H9 (cell line): ENCODE measurements around the gene RAB1B. TPM values are rescaled to one million over a fixed set of nuclear protein-coding genes. Genes with fewer than 3 reads are reported as not detected.

Source experiments
- DNase-seq: peaks from one replicate; pipeline ENCODE4 v3.0.0-alpha.2; 2017
- H2AFZ ChIP-seq: one replicate; pipeline ENCODE4 v1.6.1; 2013; ENCODE audit warnings: mild to moderate bottlenecking, low read length, control low read depth, moderate library complexity
- H2AK5ac ChIP-seq: 2 replicates; pipeline ENCODE4 v1.6.1; 2013; ENCODE audit warnings: low read length, control low read depth, mixed read lengths; ENCODE audit not compliant: insufficient read length
- H2BK120ac ChIP-seq: one replicate; pipeline ENCODE4 v1.6.1; 2013; ENCODE audit warnings: low read depth, mild to moderate bottlenecking, low read length, control low read depth, inconsistent platforms; ENCODE audit not compliant: poor library complexity, severe bottlenecking
- H2BK12ac ChIP-seq: 2 replicates; pipeline ENCODE4 v1.6.1; 2013; ENCODE audit warnings: low read length, control low read depth, mixed read lengths, low read depth; ENCODE audit not compliant: insufficient read length
- H2BK15ac ChIP-seq: 2 replicates; pipeline ENCODE4 v1.6.1; 2013; ENCODE audit warnings: low read depth, low read length, control low read depth
- H2BK20ac ChIP-seq: one replicate; pipeline ENCODE4 v1.6.1; 2013; ENCODE audit warnings: low read depth, mild to moderate bottlenecking, low read length, control low read depth, inconsistent platforms; ENCODE audit not compliant: poor library complexity, severe bottlenecking
- H2BK5ac ChIP-seq: 2 replicates; pipeline ENCODE4 v1.6.1; 2013; ENCODE audit warnings: low read length, control low read depth, mixed read lengths; ENCODE audit not compliant: insufficient read length
- H3K14ac ChIP-seq: 2 replicates; pipeline ENCODE4 v1.6.1; 2013; ENCODE audit warnings: low read length, control low read depth; ENCODE audit not compliant: insufficient read depth
- H3K18ac ChIP-seq: 2 replicates; pipeline ENCODE4 v1.6.1; 2013; ENCODE audit warnings: low read depth, mild to moderate bottlenecking, mixed read lengths, low read length, control low read depth; ENCODE audit not compliant: insufficient read length
- H3K23ac ChIP-seq: 2 replicates; pipeline ENCODE4 v1.6.1; 2013; ENCODE audit warnings: low read length, control low read depth, mixed read lengths, low read depth; ENCODE audit not compliant: insufficient read length
- H3K23me2 ChIP-seq: 2 replicates; pipeline ENCODE4 v1.6.1; 2013; ENCODE audit warnings: low read depth, mild to moderate bottlenecking, mixed read lengths, low read length, control low read depth; ENCODE audit not compliant: insufficient read length, poor library complexity, severe bottlenecking
- H3K27ac ChIP-seq: 2 replicates; pipeline ENCODE4 v1.5.1; 2013; ENCODE audit warnings: low read length, control low read depth, mixed read lengths, low read depth; ENCODE audit not compliant: insufficient read length
- H3K27me3 ChIP-seq: 2 replicates; pipeline ENCODE4 v1.6.1; 2013; ENCODE audit warnings: low read length, control low read depth, inconsistent platforms; ENCODE audit not compliant: insufficient read depth
- H3K4ac ChIP-seq: 2 replicates; pipeline ENCODE4 v1.6.1; 2013; ENCODE audit warnings: low read depth, mild to moderate bottlenecking, control low read depth, inconsistent platforms, low read length, moderate library complexity
- H3K4me1 ChIP-seq: 2 replicates; pipeline ENCODE4 v1.6.1; 2013; ENCODE audit warnings: low read length, control low read depth, inconsistent platforms; ENCODE audit not compliant: insufficient read depth
- H3K4me2 ChIP-seq: 2 replicates; pipeline ENCODE4 v1.6.1; 2013; ENCODE audit warnings: low read length, control low read depth, mixed read lengths; ENCODE audit not compliant: insufficient read length, insufficient read depth
- H3K56ac ChIP-seq: 2 replicates; pipeline ENCODE4 v1.6.1; 2013; ENCODE audit warnings: low read depth, mild to moderate bottlenecking, mixed read lengths, low read length, control low read depth; ENCODE audit not compliant: insufficient read length
- H3K79me1 ChIP-seq: 2 replicates; pipeline ENCODE4 v1.6.1; 2013; ENCODE audit warnings: low read depth, mild to moderate bottlenecking, moderate library complexity, low read length, control low read depth, inconsistent platforms; ENCODE audit not compliant: insufficient read depth, poor library complexity, severe bottlenecking
- H3K79me2 ChIP-seq: 2 replicates; pipeline ENCODE4 v1.6.1; 2013; ENCODE audit warnings: low read length, control low read depth, inconsistent platforms; ENCODE audit not compliant: insufficient read depth
- H3K9ac ChIP-seq: 2 replicates; pipeline ENCODE4 v1.6.1; 2013; ENCODE audit warnings: low read length, control low read depth, mixed read lengths; ENCODE audit not compliant: insufficient read length; ENCODE audit errors: extremely low read depth
- H3K9me3 ChIP-seq: one replicate; pipeline ENCODE4 v1.6.1; 2013; ENCODE audit warnings: low read depth, low read length, inconsistent platforms; ENCODE audit not compliant: control insufficient read depth
- H3T11ph ChIP-seq: one replicate; pipeline ENCODE4 v1.6.1; 2013; ENCODE audit warnings: mild to moderate bottlenecking, low read length, control low read depth, inconsistent platforms
- H4K20me1 ChIP-seq: one replicate; pipeline ENCODE4 v1.6.1; 2013; ENCODE audit not compliant: control insufficient read depth, insufficient read length, insufficient read depth
- H4K5ac ChIP-seq: 2 replicates; pipeline ENCODE4 v1.6.1; 2013; ENCODE audit warnings: low read depth, mild to moderate bottlenecking, mixed read lengths, low read length, control low read depth; ENCODE audit not compliant: insufficient read length
- H4K8ac ChIP-seq: replicated peaks from 2 replicates; pipeline ENCODE4 v1.6.1; 2013; ENCODE audit warnings: low read length, control low read depth, mixed read lengths, low read depth; ENCODE audit not compliant: insufficient read length
- H4K91ac ChIP-seq: 2 replicates; pipeline ENCODE4 v1.6.1; 2013; ENCODE audit warnings: low read depth, mild to moderate bottlenecking, moderate library complexity, mixed read lengths, low read length, control low read depth; ENCODE audit not compliant: insufficient read length
- H3K27ac Mint-ChIP-seq, 3 experiments: 2 replicates in 2 of 3; 3 replicates in 1 of 3; pipeline ENCODE4 v1.8.0; 2020 to 2021; ENCODE audit warnings: mixed read lengths in 3 of 3, mild to moderate bottlenecking in 1 of 3, moderate library complexity in 1 of 3
- H3K27me3 Mint-ChIP-seq: 2 replicates; pipeline ENCODE4 v1.8.0; 2021; ENCODE audit warnings: low read depth, mild to moderate bottlenecking, moderate library complexity, mixed read lengths
- H3K36me3 Mint-ChIP-seq, 3 experiments: 2 replicates in 2 of 3; 3 replicates in 1 of 3; pipeline ENCODE4 v1.8.0; 2020 to 2021; ENCODE audit warnings: low read depth in 3 of 3, mixed read lengths in 3 of 3; ENCODE audit not compliant: insufficient read depth in 1 of 3
- H3K4me1 Mint-ChIP-seq, 2 experiments: 2 replicates each; pipeline ENCODE4 v1.8.0; 2020; ENCODE audit warnings: mixed read lengths in 2 of 2
- H3K4me3 Mint-ChIP-seq, 2 experiments: 2 replicates in 1 of 2; 3 replicates in 1 of 2; pipeline ENCODE4 v1.8.0; 2020 to 2021; ENCODE audit warnings: mild to moderate bottlenecking in 2 of 2, mixed read lengths in 2 of 2, moderate library complexity in 1 of 2
- H3K9me3 Mint-ChIP-seq, 2 experiments: 2 replicates in 1 of 2; 3 replicates in 1 of 2; pipeline ENCODE4 v1.8.0; 2020; ENCODE audit warnings: mild to moderate bottlenecking in 2 of 2, mixed read lengths in 2 of 2, moderate library complexity in 1 of 2
- CTCF ChIP-seq: fragments of 200-600 bp; sonication (generic); conservative IDR thresholded peaks from 3 replicates; pipeline ENCODE4 v1.8.0; 2021; ENCODE audit warnings: antibody characterized with exemption, mild to moderate bottlenecking
- WGBS: extraction: QIAGEN DNeasy Blood & Tissue Kit; methylation state at CpG from one replicate; pipeline ENCODE4 v1.1.7; 2013; ENCODE audit warnings: missing lambda C conversion rate, low lambda C conversion rate, mixed read lengths; ENCODE audit not compliant: insufficient read length; ENCODE audit errors: extremely low coverage; 5-methylcytosine and 5-hydroxymethylcytosine counted together
- total RNA-seq: library from RNA; stranded (reverse); gene quantifications from 2 replicates; pipeline ENCODE4 v1.2.1, GENCODE V29; 2021

Gene RAB1B
- total RNA-seq, 1 experiment from 2014 or later = 118 TPM

DNA sequence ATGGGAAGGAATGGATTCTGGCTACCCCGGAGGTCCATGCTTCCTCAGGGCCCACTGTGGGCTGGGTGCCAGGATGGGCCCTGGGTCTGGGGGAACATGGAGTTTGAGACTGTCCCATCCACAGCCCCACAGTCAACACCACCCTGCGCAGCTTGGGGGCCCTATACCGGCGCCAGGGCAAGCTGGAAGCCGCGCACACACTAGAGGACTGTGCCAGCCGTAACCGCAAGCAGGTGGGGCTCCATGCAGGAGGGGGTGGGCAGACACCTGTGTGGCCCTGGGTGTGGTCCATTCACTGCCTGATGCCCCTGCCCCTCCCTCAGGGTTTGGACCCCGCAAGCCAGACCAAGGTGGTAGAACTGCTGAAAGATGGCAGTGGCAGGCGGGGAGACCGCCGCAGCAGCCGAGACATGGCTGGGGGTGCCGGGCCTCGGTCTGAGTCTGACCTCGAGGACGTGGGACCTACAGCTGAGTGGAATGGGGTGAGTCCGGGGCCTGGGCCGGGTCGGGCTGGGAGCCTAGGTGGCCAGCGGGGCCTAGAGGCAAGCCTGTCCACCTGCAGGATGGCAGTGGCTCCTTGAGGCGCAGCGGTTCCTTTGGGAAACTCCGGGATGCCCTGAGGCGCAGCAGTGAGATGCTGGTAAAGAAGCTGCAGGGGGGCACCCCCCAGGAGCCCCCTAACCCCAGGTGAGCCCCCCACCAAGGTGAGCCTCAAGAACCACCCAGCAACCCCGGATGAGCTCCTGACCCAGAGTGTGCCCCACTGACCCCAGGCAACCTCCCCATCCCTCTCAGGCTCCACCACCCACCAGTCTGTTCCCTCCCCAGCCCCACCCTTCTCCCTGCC lies 2.7 kb upstream of the RAB1B start:
- Histone ChIP-seq H3K4ac (no peak overlapping the region), H3K9ac (no peak overlapping the region), H3K23ac (no peak overlapping the region), H2AK5ac (no peak overlapping the region), H2BK120ac (no peak overlapping the region), H4K8ac (no peak overlapping the region), H2BK20ac (no peak overlapping the region), H2BK15ac (no peak overlapping the region), H2BK5ac (no peak overlapping the region), H2BK12ac (no peak overlapping the region), H3K27ac (no peak overlapping the region), H3K27me3 (no peaks in the 10 kb centered on the region), H3K56ac (no peak overlapping the region), H3K9me3 (no peaks in the 10 kb centered on the region), H3K79me2 (peaks cover 4% of the 10 kb centered on the region; the same call in 1 of the 2 replicates), H3T11ph (no peak overlapping the region), H4K5ac (no peak overlapping the region), H3K14ac (no peak overlapping the region), H3K4me2 (no peak overlapping the region), H3K4me1 (no peaks in the 10 kb centered on the region), H3K79me1 (no peaks in the 10 kb centered on the region), H3K23me2 (peaks cover 10% of the 10 kb centered on the region), H3K18ac (no peak overlapping the region), H2AFZ (no peak overlapping the region), H4K20me1 (peaks cover 2% of the 10 kb centered on the region), H4K91ac (no peak overlapping the region)
- peaks cover 9 to 47% (median 44%) of the 10 kb centered on the region in 3 experiments for H3K36me3 Mint-ChIP-seq
- no peak overlapping the region for H3K4me3 Mint-ChIP-seq
- no peaks in the 10 kb centered on the region; the same call in 1 of the 2 replicates for H3K27me3 Mint-ChIP-seq
- no CpG with 5 or more reads among the region's 26 CpGs for WGBS
- H3K27ac Mint-ChIP-seq = no peak overlapping the region
- H3K9me3 Mint-ChIP-seq = no peaks in the 10 kb centered on the region
- no peak for TF ChIP-seq CTCF
- no peak for DNase-seq
- H3K4me1 Mint-ChIP-seq = peaks cover 20 to 22% of the 10 kb centered on the region in 2 experiments
